K562 (cell line): ENCODE results near the gene POLR1A. TPM values are rescaled to one million over a fixed set of nuclear protein-coding genes. Genes with fewer than 3 reads are reported as not detected.

Experiments
- ELF4 ChIP-seq: fragments of 450-650 bp; formaldehyde crosslinking; IDR thresholded peaks from 2 replicates; pipeline ENCODE4 v1.4.0; 2022; ENCODE audit warnings: missing genetic modification characterization
- KAT7 ChIP-seq: sonication (generic); formaldehyde crosslinking; IDR thresholded peaks from 2 replicates; pipeline ENCODE4 v1.8.0; 2022; ENCODE audit warnings: missing genetic modification reagents, mild to moderate bottlenecking, borderline replicate concordance
- OTX1 ChIP-seq: fragments of 450-650 bp; formaldehyde crosslinking; IDR thresholded peaks from 2 replicates; pipeline ENCODE4 v1.4.0; 2022; ENCODE audit warnings: mild to moderate bottlenecking
- PHB2 ChIP-seq: fragments of 450-650 bp; IDR thresholded peaks from 2 replicates; pipeline ENCODE4 v1.6.1; 2017; ENCODE audit warnings: low read depth
- SIRT6 ChIP-seq: IDR thresholded peaks from one replicate; pipeline ENCODE4 v1.6.1; 2012; ENCODE audit warnings: low read depth, mild to moderate bottlenecking, control low read depth, inconsistent platforms, low read length, moderate library complexity
- SMARCB1 ChIP-seq: IDR thresholded peaks from 2 replicates; pipeline ENCODE4 v1.6.1; 2011; ENCODE audit warnings: improper control_type of control experiment, low read depth; ENCODE audit not compliant: insufficient read length
- SRSF9 ChIP-seq: fragments of 200-400 bp; formaldehyde crosslinking; IDR thresholded peaks from 2 replicates; pipeline ENCODE4 v1.6.1; 2017; ENCODE audit warnings: low read depth, low read length, borderline replicate concordance
- ZC3H4 ChIP-seq: sonication (generic); formaldehyde crosslinking; IDR thresholded peaks from 2 replicates; pipeline ENCODE4 v1.9.0; 2021; ENCODE audit warnings: missing genetic modification reagents, borderline replicate concordance
- ZNF311 ChIP-seq: fragments of 250-450 bp; sonication (Bioruptor Pico); IDR thresholded peaks from 2 replicates; pipeline ENCODE4 v1.4.0; 2020; ENCODE audit warnings: mild to moderate bottlenecking, moderate library complexity
- ZNF644 ChIP-seq: fragments of 200-800 bp; sonication (Bioruptor generic); IDR thresholded peaks from 2 replicates; pipeline ENCODE4 v1.6.1; 2016; ENCODE audit warnings: low read depth, missing genetic modification characterization, missing compliant biosample characterization
- polyA plus RNA-seq, 8 experiments: library from polyadenylated mRNA; depleted of rRNA in 4 of 8; stranded (reverse) in 5 of 8; unstranded in 3 of 8; fragments of >200 nt; fragmentation: Nextera tagmentation in 2 of 8; fragmentation: Illumina TruSeq in 1 of 8; extraction: Ambion mirVana in 2 of 8; extraction: Trizol in 1 of 8; gene quantifications; 2 replicates each; pipeline versions ENCODE4 v1.2.1 to v1.2.3, GENCODE V29; 2011 to 2014; ENCODE audit warnings: inconsistent platforms in 1 of 8, missing spikeins in 1 of 8
- total RNA-seq, 7 experiments: library from RNA; depleted of rRNA in 6 of 7; stranded (reverse); fragments of >200 nt in 6 of 7; fragmentation: Illumina TruSeq in 2 of 7; extraction: Trizol in 2 of 7; gene quantifications; 2 replicates each; pipeline versions ENCODE4 v1.2.1 to v1.2.3, GENCODE V29; 2011 to 2021; ENCODE audit warnings: low replicate concordance in 1 of 7
- TF ChIP-seq, protein P1 (sequence below), 2 experiments: fragments of 450-650 bp; IDR thresholded peaks; 2 replicates each; pipeline ENCODE4 v1.6.1; 2016
- TF ChIP-seq, protein P2 (sequence below): fragments of 250-450 bp; sonication (Bioruptor Pico); IDR thresholded peaks from 2 replicates; pipeline ENCODE4 v1.4.0; 2020; ENCODE audit warnings: mild to moderate bottlenecking, moderate library complexity
- TF ChIP-seq, protein P3 (sequence below): sonication (generic); formaldehyde crosslinking; IDR thresholded peaks from 2 replicates; pipeline ENCODE4 v1.8.0; 2022; ENCODE audit warnings: mild to moderate bottlenecking, missing genetic modification reagents, borderline replicate concordance
- TF ChIP-seq, protein P4 (sequence below): fragments of 250-450 bp; sonication (Bioruptor Pico); IDR thresholded peaks from 2 replicates; pipeline ENCODE4 v1.5.0; 2022; ENCODE audit warnings: mild to moderate bottlenecking

POLR1A gene
- total and polyA plus RNA-seq, 9 of the 15 experiments (the other 6 are each of a cell fraction or from before 2014, with no cell fraction given), result 3.0 to 72.1 (median 21.8) TPM

DNA sequence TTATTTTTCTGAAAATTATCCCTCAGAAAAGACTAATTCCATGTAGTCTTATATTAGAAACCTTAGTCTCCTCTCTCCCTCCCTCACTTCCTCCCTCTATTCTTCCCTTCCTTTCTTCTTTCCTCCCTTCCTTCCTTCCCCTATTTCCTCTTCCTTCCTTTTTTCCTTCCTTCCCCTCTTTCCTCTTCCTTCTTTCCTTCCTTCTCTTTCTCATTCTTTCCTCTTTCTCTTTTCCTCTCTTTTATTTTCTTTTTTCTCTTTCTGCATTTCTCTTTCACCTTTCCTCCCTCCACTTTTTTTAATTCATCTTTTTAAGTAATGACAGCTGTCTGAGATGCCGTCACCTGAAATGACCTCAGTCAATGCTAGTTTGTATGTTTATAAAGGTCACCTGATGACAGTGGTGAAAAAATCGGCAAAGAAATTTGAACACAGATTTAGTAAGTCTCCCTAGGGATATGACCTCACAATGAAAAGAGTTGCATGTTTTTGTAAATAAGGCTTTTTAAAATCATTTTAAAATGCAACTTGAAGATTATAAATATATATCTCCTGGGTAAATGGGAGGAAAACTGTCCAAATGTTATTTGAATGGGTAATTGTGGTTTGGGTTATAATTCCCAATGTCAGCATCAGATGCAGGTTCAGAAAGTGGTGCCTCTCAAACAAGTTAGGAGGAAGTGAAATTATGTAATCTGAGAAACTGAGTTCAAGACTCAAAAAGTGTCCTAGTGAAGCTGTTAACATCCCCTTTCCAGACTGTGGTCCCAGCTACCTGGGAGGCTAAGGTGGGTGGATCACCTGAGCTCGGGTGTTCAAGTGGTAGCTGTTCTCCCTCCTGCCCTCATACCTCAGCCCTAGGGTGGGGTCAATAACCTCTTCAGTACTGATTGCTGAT, 126.6 kb downstream of the POLR1A start (continued):
- TF ChIP-seq, protein P1, sequence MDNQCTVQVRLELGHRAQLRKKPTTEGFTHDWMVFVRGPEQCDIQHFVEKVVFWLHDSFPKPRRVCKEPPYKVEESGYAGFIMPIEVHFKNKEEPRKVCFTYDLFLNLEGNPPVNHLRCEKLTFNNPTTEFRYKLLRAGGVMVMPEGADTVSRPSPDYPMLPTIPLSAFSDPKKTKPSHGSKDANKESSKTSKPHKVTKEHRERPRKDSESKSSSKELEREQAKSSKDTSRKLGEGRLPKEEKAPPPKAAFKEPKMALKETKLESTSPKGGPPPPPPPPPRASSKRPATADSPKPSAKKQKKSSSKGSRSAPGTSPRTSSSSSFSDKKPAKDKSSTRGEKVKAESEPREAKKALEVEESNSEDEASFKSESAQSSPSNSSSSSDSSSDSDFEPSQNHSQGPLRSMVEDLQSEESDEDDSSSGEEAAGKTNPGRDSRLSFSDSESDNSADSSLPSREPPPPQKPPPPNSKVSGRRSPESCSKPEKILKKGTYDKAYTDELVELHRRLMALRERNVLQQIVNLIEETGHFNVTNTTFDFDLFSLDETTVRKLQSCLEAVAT (IDR thresholded peaks at IDR 0.05), result 0 out of 4 replicates have a peak, but pooled peaks have one; percentile 21 to 63
- no peak for TF ChIP-seq SRSF9
- TF ChIP-seq, protein P2, sequence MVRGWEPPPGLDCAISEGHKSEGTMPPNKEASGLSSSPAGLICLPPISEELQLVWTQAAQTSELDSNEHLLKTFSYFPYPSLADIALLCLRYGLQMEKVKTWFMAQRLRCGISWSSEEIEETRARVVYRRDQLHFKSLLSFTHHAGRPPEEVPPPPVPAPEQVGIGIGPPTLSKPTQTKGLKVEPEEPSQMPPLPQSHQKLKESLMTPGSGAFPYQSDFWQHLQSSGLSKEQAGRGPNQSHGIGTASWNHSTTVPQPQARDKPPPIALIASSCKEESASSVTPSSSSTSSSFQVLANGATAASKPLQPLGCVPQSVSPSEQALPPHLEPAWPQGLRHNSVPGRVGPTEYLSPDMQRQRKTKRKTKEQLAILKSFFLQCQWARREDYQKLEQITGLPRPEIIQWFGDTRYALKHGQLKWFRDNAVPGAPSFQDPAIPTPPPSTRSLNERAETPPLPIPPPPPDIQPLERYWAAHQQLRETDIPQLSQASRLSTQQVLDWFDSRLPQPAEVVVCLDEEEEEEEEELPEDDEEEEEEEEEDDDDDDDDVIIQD (CRISPR knock-in tag), result no peak
- TF ChIP-seq ZNF644 (tag), result no peak
- TF ChIP-seq, protein P3, sequence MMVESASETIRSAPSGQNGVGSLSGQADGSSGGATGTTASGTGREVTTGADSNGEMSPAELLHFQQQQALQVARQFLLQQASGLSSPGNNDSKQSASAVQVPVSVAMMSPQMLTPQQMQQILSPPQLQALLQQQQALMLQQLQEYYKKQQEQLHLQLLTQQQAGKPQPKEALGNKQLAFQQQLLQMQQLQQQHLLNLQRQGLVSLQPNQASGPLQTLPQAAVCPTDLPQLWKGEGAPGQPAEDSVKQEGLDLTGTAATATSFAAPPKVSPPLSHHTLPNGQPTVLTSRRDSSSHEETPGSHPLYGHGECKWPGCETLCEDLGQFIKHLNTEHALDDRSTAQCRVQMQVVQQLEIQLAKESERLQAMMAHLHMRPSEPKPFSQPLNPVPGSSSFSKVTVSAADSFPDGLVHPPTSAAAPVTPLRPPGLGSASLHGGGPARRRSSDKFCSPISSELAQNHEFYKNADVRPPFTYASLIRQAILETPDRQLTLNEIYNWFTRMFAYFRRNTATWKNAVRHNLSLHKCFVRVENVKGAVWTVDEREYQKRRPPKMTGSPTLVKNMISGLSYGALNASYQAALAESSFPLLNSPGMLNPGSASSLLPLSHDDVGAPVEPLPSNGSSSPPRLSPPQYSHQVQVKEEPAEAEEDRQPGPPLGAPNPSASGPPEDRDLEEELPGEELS (CRISPR knock-in tag), result no peak
- TF ChIP-seq OTX1 (CRISPR knock-in tag), result 0 out of 2 replicates have a peak, but pooled peaks have one; percentile 24
- TF ChIP-seq, protein P4, sequence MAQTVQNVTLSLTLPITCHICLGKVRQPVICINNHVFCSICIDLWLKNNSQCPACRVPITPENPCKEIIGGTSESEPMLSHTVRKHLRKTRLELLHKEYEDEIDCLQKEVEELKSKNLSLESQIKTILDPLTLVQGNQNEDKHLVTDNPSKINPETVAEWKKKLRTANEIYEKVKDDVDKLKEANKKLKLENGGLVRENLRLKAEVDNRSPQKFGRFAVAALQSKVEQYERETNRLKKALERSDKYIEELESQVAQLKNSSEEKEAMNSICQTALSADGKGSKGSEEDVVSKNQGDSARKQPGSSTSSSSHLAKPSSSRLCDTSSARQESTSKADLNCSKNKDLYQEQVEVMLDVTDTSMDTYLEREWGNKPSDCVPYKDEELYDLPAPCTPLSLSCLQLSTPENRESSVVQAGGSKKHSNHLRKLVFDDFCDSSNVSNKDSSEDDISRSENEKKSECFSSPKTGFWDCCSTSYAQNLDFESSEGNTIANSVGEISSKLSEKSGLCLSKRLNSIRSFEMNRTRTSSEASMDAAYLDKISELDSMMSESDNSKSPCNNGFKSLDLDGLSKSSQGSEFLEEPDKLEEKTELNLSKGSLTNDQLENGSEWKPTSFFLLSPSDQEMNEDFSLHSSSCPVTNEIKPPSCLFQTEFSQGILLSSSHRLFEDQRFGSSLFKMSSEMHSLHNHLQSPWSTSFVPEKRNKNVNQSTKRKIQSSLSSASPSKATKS, result no peak
- no peak for TF ChIP-seq SMARCB1
- no peak for TF ChIP-seq KAT7 (CRISPR knock-in tag)
- 0 out of 2 replicates have a peak, but pooled peaks have one; percentile 35 for TF ChIP-seq ELF4 (CRISPR knock-in tag)
- no peak for TF ChIP-seq ZNF311 (CRISPR knock-in tag)
- TF ChIP-seq ZC3H4 (CRISPR knock-in tag), result no peak
- TF ChIP-seq SIRT6, result no peak
- TF ChIP-seq PHB2, result 0 out of 2 replicates have a peak, but pooled peaks have one; percentile 38
- TF ChIP-seq, all 486 proteins: peak for 15
